A549 (cell line): ENCODE measurements around the gene PARVB. TPM values are rescaled to one million over a fixed set of nuclear protein-coding genes. Genes with fewer than 3 reads are reported as not detected.

Source experiments
- ATAC-seq, 2 experiments: fragments of 200-7000 bp in 1 of 2; fragments of >200 bp in 1 of 2; cut with Nextera tagmentation in 1 of 2; cut with Tn5 transposase in 1 of 2; 3 replicates each; pipeline versions ENCODE4 v1.8.0 to v1.9.1; 2018 to 2020; ENCODE audit warnings: mild to moderate bottlenecking in 1 of 2, moderate library complexity in 1 of 2
- CTCF ChIA-PET: fragments of 300-600 bp; sonication (Branson Sonifier 250); formaldehyde crosslinking; extraction: SDS; loops from one replicate; lab custom pipeline; 2021; ENCODE audit warnings: antibody characterized with exemption, inconsistent platforms; lab: Yijun Ruan, JAX
- POLR2A ChIA-PET: fragments of 350-600 bp; formaldehyde crosslinking; extraction: SDS; loops from one replicate; lab custom pipeline; 2021; ENCODE audit warnings: antibody characterized with exemption, inconsistent platforms; lab: Yijun Ruan, JAX
- DNase-seq, 2 experiments: peaks; one replicate each; pipeline versions ENCODE4 v3.0.0 to v3.0.0-alpha.2; 2011 to 2016; ENCODE audit warnings: low read depth in 1 of 2, low spot score in 1 of 2
- FAIRE-seq: peaks from 2 replicates; lab custom pipeline; 2011; peaks lifted over from hg19 to GRCh38; lab: Jason Lieb, UNC
- H3K27ac ChIP-seq, 2 experiments: fragments of >200 bp; sonication (Bioruptor Twin); formaldehyde crosslinking; 3 replicates each; pipeline ENCODE4 v1.5.1; 2016 to 2017
- H3K4me1 ChIP-seq: fragments of >200 bp; sonication (Bioruptor Twin); formaldehyde crosslinking; 3 replicates; pipeline ENCODE4 v1.6.1; 2016
- H3K4me2 ChIP-seq: fragments of >200 bp; sonication (Bioruptor Twin); formaldehyde crosslinking; 3 replicates; pipeline ENCODE4 v1.6.1; 2016
- H3K4me3 ChIP-seq: fragments of >200 bp; sonication (Bioruptor Twin); formaldehyde crosslinking; 3 replicates; pipeline ENCODE4 v1.5.1; 2016
- H3K9me3 ChIP-seq: fragments of >200 bp; sonication (Bioruptor Twin); formaldehyde crosslinking; 3 replicates; pipeline ENCODE4 v1.6.1; 2016
- ATOH8 ChIP-seq: fragments of 250-450 bp; sonication (Bioruptor Pico); IDR thresholded peaks from 2 replicates; pipeline ENCODE4 v1.5.0; 2020; ENCODE audit warnings: low read depth, mild to moderate bottlenecking, moderate library complexity
- BCL3 ChIP-seq: fragments of >200 bp; sonication (Bioruptor Twin); formaldehyde crosslinking; IDR thresholded peaks from 3 replicates; pipeline ENCODE4 v1.6.1; 2016
- BHLHE40 ChIP-seq: IDR thresholded peaks from 2 replicates; pipeline ENCODE4 v1.6.1; 2012; ENCODE audit warnings: low read depth, low read length, inconsistent platforms
- CBX2 ChIP-seq: fragments of 200-600 bp; sonication (generic); IDR thresholded peaks from 2 replicates; pipeline ENCODE4 v1.6.1; 2016; ENCODE audit warnings: low read depth, mild to moderate bottlenecking, borderline replicate concordance
- CBX8 ChIP-seq: fragments of 200-600 bp; sonication (generic); IDR thresholded peaks from 2 replicates; pipeline ENCODE4 v1.6.1; 2016
- CHD2 ChIP-seq: fragments of 150-350 bp; IDR thresholded peaks from 2 replicates; pipeline ENCODE4 v1.6.1; 2014; ENCODE audit warnings: low read length; ENCODE audit not compliant: partially characterized antibody
- CHD4 ChIP-seq: fragments of 200-600 bp; sonication (generic); IDR thresholded peaks from 2 replicates; pipeline ENCODE4 v1.6.1; 2016; ENCODE audit warnings: antibody characterized with exemption, mild to moderate bottlenecking, borderline replicate concordance
- EP300 ChIP-seq, 2 experiments: fragments of >200 bp; sonication (Bioruptor Twin); formaldehyde crosslinking; IDR thresholded peaks; 2 replicates in 1 of 2; 3 replicates in 1 of 2; pipeline ENCODE4 v1.6.1; 2016 to 2017
- FOXS1 ChIP-seq: fragments of 250-450 bp; sonication (Bioruptor Pico); IDR thresholded peaks from 2 replicates; pipeline ENCODE4 v1.5.0; 2020; ENCODE audit warnings: mild to moderate bottlenecking, moderate library complexity
- GATA3 ChIP-seq: IDR thresholded peaks from 2 replicates; pipeline ENCODE4 v1.6.1; 2012; ENCODE audit warnings: borderline replicate concordance
- HEYL ChIP-seq: fragments of 250-450 bp; sonication (Bioruptor Pico); IDR thresholded peaks from 2 replicates; pipeline ENCODE4 v1.8.0; 2021; ENCODE audit warnings: mild to moderate bottlenecking, moderate library complexity
- HMGXB4 ChIP-seq: fragments of 250-450 bp; sonication (Bioruptor Pico); IDR thresholded peaks from 2 replicates; pipeline ENCODE4 v1.5.0; 2021; ENCODE audit warnings: mild to moderate bottlenecking, moderate library complexity, borderline replicate concordance
- JUNB ChIP-seq: fragments of >200 bp; sonication (Bioruptor Twin); formaldehyde crosslinking; IDR thresholded peaks from 2 replicates; pipeline ENCODE4 v1.6.1; 2016
- KDM1A ChIP-seq: fragments of 200-600 bp; sonication (generic); IDR thresholded peaks from 2 replicates; pipeline ENCODE4 v1.6.1; 2016; ENCODE audit warnings: low read depth, mild to moderate bottlenecking
- KDM5A ChIP-seq: fragments of 200-600 bp; sonication (generic); IDR thresholded peaks from 2 replicates; pipeline ENCODE4 v1.6.1; 2016; ENCODE audit warnings: antibody characterized with exemption, mild to moderate bottlenecking
- MAX ChIP-seq: IDR thresholded peaks from 2 replicates; pipeline ENCODE4 v1.6.1; 2012
- MAZ ChIP-seq: fragments of 150-350 bp; IDR thresholded peaks from 2 replicates; pipeline ENCODE4 v1.6.1; 2014; ENCODE audit warnings: antibody characterized with exemption, low read depth, low read length, borderline replicate concordance
- NFE2L2 ChIP-seq: fragments of 150-350 bp; conservative IDR thresholded peaks from 2 replicates; pipeline ENCODE4 v1.6.1; 2014; ENCODE audit warnings: low read length
- PBX3 ChIP-seq: IDR thresholded peaks from 2 replicates; pipeline ENCODE4 v1.6.1; 2012
- POLR2AphosphoS2 ChIP-seq: conservative IDR thresholded peaks from 2 replicates; pipeline ENCODE4 v1.6.1; 2012; ENCODE audit warnings: low read length, improper control_type of control experiment, inconsistent platforms
- RCOR1 ChIP-seq: fragments of 150-350 bp; IDR thresholded peaks from 2 replicates; pipeline ENCODE4 v1.6.1; 2014; ENCODE audit warnings: antibody characterized with exemption, low read length, low read depth
- RNF2 ChIP-seq: fragments of 200-600 bp; sonication (generic); IDR thresholded peaks from 2 replicates; pipeline ENCODE4 v1.6.1; 2016; ENCODE audit warnings: low read depth, mild to moderate bottlenecking, antibody characterized with exemption, moderate library complexity, borderline replicate concordance
- SREBF2 ChIP-seq: fragments of 450-650 bp; IDR thresholded peaks from 2 replicates; pipeline ENCODE4 v1.6.1; 2014; ENCODE audit warnings: mild to moderate bottlenecking, moderate library complexity
- TP53 ChIP-seq: fragments of 250-450 bp; sonication (Bioruptor Pico); IDR thresholded peaks from 2 replicates; pipeline ENCODE4 v1.5.0; 2021; ENCODE audit warnings: mild to moderate bottlenecking, moderate library complexity
- USF2 ChIP-seq: fragments of 450-650 bp; IDR thresholded peaks from 2 replicates; pipeline ENCODE4 v1.6.1; 2014; ENCODE audit warnings: antibody characterized with exemption
- ZC3H11A ChIP-seq: fragments of 450-650 bp; IDR thresholded peaks from 2 replicates; pipeline ENCODE4 v1.6.1; 2014; ENCODE audit warnings: antibody characterized with exemption, mild to moderate bottlenecking
- ZSCAN20 ChIP-seq: fragments of 250-450 bp; sonication (Bioruptor Pico); IDR thresholded peaks from 2 replicates; pipeline ENCODE4 v1.8.0; 2022; ENCODE audit warnings: mild to moderate bottlenecking, moderate library complexity
- WGBS: methylation state at CpG from one replicate; pipeline ENCODE4 v1.1.6; 2017; ENCODE audit errors: missing lambda C conversion rate; 5-methylcytosine and 5-hydroxymethylcytosine counted together
- polyA plus RNA-seq, 4 experiments: library from polyadenylated mRNA; depleted of rRNA in 3 of 4; stranded (reverse); fragments of >200 nt; fragmentation: RNase III in 1 of 4; extraction: RNeasy Plus Mini Kit Qiagen cat#74134 plus additional on column Dnase treatment in 1 of 4; gene quantifications; 2 replicates in 3 of 4; 3 replicates in 1 of 4; pipeline ENCODE4 v1.2.3, GENCODE V29; 2011 to 2017

The PARVB gene
- polyA plus RNA-seq, 2 of the 4 experiments (the other 2 are of a cell fraction), result 28.3 to 33.5 TPM

GRCh38 chr22:44192816-44193534 is 168.9 kb downstream of the PARVB start:
- peak overlapping the region in 1 of 2 experiments; percentile 53; a peak in 2 of 6 replicates for H3K27ac ChIP-seq
- CTCF ChIA-PET, result interaction anchor here (1.5 kb wide), 1 partner anchor 10 kb away, joined by 4 read pairs; no protein-coding TSS in a partner anchor
- no peak for FAIRE-seq
- TF ChIP-seq JUNB (no peak), USF2 (no peak), KDM5A (no peak), PBX3 (no peak), CHD2 (no peak)
- TF ChIP-seq, all 56 proteins: peak for 0
- POLR2A ChIA-PET, result no interaction called here
- 32% methylated on average over 8 of the region's 11 CpGs for WGBS
- Histone ChIP-seq H3K4me3 (no peak overlapping the region), H3K9me3 (no peaks in the 10 kb centered on the region), H3K4me1 (peaks cover 9% of the 10 kb centered on the region; the same call in 2 of the 3 replicates), H3K4me2 (peak overlapping the region; percentile 16; the same call in 1 of the 3 replicates)
- DNase-seq (no peak), ATAC-seq (peak; percentile 11 to 23; a peak in 3 of 6 replicates)

GRCh38 chr22:44193535-44193891 is 169.4 kb downstream of the PARVB start:
- ChIA-PET CTCF (interaction anchor here (1.5 kb wide), 1 partner anchor 9 kb away, joined by 4 read pairs; no protein-coding TSS in a partner anchor), POLR2A (no interaction called here)
- ATAC-seq (no peak; a peak in 1 of 6 replicates), DNase-seq (no peak), FAIRE-seq (no peak)
- 8% methylated on average over 4 of the region's 4 CpGs for WGBS
- Histone ChIP-seq H3K4me2 (peak overlapping the region; percentile 16; the same call in 1 of the 3 replicates), H3K27ac (peak overlapping the region in 1 of 2 experiments; percentile 53; a peak in 1 of 6 replicates), H3K4me3 (no peak overlapping the region), H3K4me1 (peaks cover 9% of the 10 kb centered on the region; the same call in 2 of the 3 replicates), H3K9me3 (no peaks in the 10 kb centered on the region)
- TF ChIP-seq SREBF2 (no peak), CBX2 (no peak), BHLHE40 (no peak), GATA3 (no peak), USF2 (no peak), ZC3H11A (no peak)

- POLR2A ChIA-PET, result no interaction called here
- TF ChIP-seq RNF2 (no peak), TP53 (CRISPR knock-in tag) (no peak), KDM5A (no peak), CHD4 (no peak), MAX (no peak), KDM1A (no peak), ZSCAN20 (CRISPR knock-in tag) (no peak), BCL3 (no peak), HEYL (CRISPR knock-in tag) (no peak), POLR2AphosphoS2 (no peak), MAZ (no peak), EP300 (IDR thresholded peaks at IDR 0.05) (no peak), NFE2L2 (no peak), HMGXB4 (CRISPR knock-in tag) (no peak), RCOR1 (no peak), ATOH8 (CRISPR knock-in tag) (no peak), FOXS1 (CRISPR knock-in tag) (no peak), CBX8 (no peak)
Measured at GRCh38 chr22:44194569-44194968, 170.5 kb downstream of the PARVB start.

More at GRCh38 chr22:44194569-44194968, 170.5 kb downstream of the PARVB start:
- Histone ChIP-seq H3K4me3 (no peak overlapping the region), H3K27ac (no peak overlapping the region), H3K4me1 (peaks cover 9% of the 10 kb centered on the region; the same call in 2 of the 3 replicates), H3K4me2 (no peak overlapping the region), H3K9me3 (no peaks in the 10 kb centered on the region)
- CTCF ChIA-PET, result interaction anchor here (1.6 kb wide), 1 partner anchor 432 kb away, joined by 3 read pairs; no protein-coding TSS in a partner anchor
- no peak for DNase-seq
- 4% methylated on average over 2 of the region's 2 CpGs for WGBS
- no peak for FAIRE-seq
- ATAC-seq, result no peak
